ENCODE measurements around the gene SLC4A5. TPM values are rescaled to one million over a fixed set of nuclear protein-coding genes. Genes with fewer than 3 reads are reported as not detected.

The SLC4A5 gene
- total RNA-seq, 4 donors from 2014 or later: 3.2 to 30.4 (median 4.2) TPM

GRCh38 chr2:74327627-74328026, 15.6 kb downstream of the SLC4A5 start:
- 86% methylated on average over 1 of the region's 1 CpG for WGBS
- Histone ChIP-seq H3K4me3 (no peak overlapping the region), H3K9me3 (no peaks in the 10 kb centered on the region), H3K27me3 (no peaks in the 10 kb centered on the region), H3K4me1 (no peaks in the 10 kb centered on the region), H3K27ac (no peak overlapping the region), H3K36me3 (peaks cover 40% of the 10 kb centered on the region)
- DNase-seq (ENCODE audit: low spot score in 2 of 2): no peak
- TF ChIP-seq EP300 (IDR thresholded peaks at IDR 0.05): no peak
- TF ChIP-seq POLR2A (IDR thresholded peaks at IDR 0.05): no peak
- TF ChIP-seq POLR2AphosphoS5 (IDR thresholded peaks at IDR 0.05): no peak
- TF ChIP-seq CTCF (IDR thresholded peaks at IDR 0.05): no peak

GRCh38 chr2:74327199-74327598, 16.0 kb downstream of the SLC4A5 start:
- 85% methylated on average over 5 of the region's 5 CpGs for WGBS

GRCh38 chr2:74325815-74326214, 17.4 kb downstream of the SLC4A5 start:
- Histone ChIP-seq H3K4me3 (no peak overlapping the region), H3K36me3 (peaks cover 23% of the 10 kb centered on the region), H3K9me3 (no peaks in the 10 kb centered on the region), H3K27me3 (no peaks in the 10 kb centered on the region), H3K27ac (no peak overlapping the region), H3K4me1 (no peaks in the 10 kb centered on the region)
- no peak for DNase-seq (ENCODE audit: low spot score in 2 of 2)
- TF ChIP-seq CTCF (IDR thresholded peaks at IDR 0.05) (no peak), POLR2AphosphoS5 (IDR thresholded peaks at IDR 0.05) (no peak)
- WGBS: 86% methylated on average over 2 of the region's 2 CpGs

More at GRCh38 chr2:74327199-74327598, 16.0 kb downstream of the SLC4A5 start:
- H3K4me3 ChIP-seq: no peak overlapping the region
- DNase-seq (ENCODE audit: low spot score in 2 of 2): no peak
- peaks cover 36% of the 10 kb centered on the region for H3K36me3 ChIP-seq
- no peaks in the 10 kb centered on the region for H3K4me1 ChIP-seq
- no peaks in the 10 kb centered on the region for H3K9me3 ChIP-seq
- H3K27ac ChIP-seq: no peak overlapping the region
- TF ChIP-seq POLR2A (IDR thresholded peaks at IDR 0.05) (no peak), EP300 (IDR thresholded peaks at IDR 0.05) (no peak), CTCF (IDR thresholded peaks at IDR 0.05) (no peak), POLR2AphosphoS5 (IDR thresholded peaks at IDR 0.05) (no peak)
- H3K27me3 ChIP-seq: no peaks in the 10 kb centered on the region

DNA sequence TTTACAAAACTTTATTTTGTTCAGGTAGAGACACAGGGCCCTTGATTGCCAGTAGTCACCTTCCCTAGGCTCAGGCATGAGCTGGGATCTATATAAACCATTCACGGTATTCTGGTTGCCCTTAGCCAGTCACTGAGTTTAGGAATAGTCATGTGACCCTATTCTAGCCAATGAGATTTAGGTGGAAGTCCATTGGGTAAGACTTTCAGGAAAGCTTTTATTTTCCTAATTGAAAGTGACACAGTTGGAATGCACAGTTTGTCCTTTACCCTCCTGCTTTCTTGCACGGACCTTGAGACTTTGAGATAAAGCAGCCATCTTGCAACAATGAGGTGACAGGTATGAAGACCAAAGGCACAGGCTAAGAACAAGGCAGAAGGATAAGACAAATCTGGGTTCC, 21.5 kb downstream of the SLC4A5 start:
- Histone ChIP-seq H3K27ac (no peak overlapping the region), H3K4me1 (no peaks in the 10 kb centered on the region)

GRCh38 chr2:74317701-74318100, 25.5 kb downstream of the SLC4A5 start:
- no peak overlapping the region for H3K4me3 ChIP-seq
- no peaks in the 10 kb centered on the region for H3K4me1 ChIP-seq
- no peaks in the 10 kb centered on the region for H3K27me3 ChIP-seq
- DNase-seq (ENCODE audit: low spot score in 2 of 2): no peak
- H3K27ac ChIP-seq: no peak overlapping the region
- TF ChIP-seq POLR2AphosphoS5 (IDR thresholded peaks at IDR 0.05) (no peak), EP300 (IDR thresholded peaks at IDR 0.05) (no peak), CTCF (IDR thresholded peaks at IDR 0.05) (no peak), POLR2A (IDR thresholded peaks at IDR 0.05) (no peak)
- H3K9me3 ChIP-seq: no peaks in the 10 kb centered on the region
- H3K36me3 ChIP-seq: peaks cover 16% of the 10 kb centered on the region

More for the DNA sequence above, 21.5 kb downstream of the SLC4A5 start:
- no peak for TF ChIP-seq POLR2A (IDR thresholded peaks at IDR 0.05)
- TF ChIP-seq CTCF (IDR thresholded peaks at IDR 0.05): no peak
- TF ChIP-seq POLR2AphosphoS5 (IDR thresholded peaks at IDR 0.05): no peak
- TF ChIP-seq EP300 (IDR thresholded peaks at IDR 0.05): no peak
- 92% methylated on average over 2 of the region's 2 CpGs for WGBS
- Histone ChIP-seq H3K27me3 (no peaks in the 10 kb centered on the region), H3K36me3 (no peaks in the 10 kb centered on the region), H3K9me3 (no peaks in the 10 kb centered on the region), H3K4me3 (no peak overlapping the region)
- DNase-seq (ENCODE audit: low spot score in 2 of 2): no peak
